GM13977 (cell line): ENCODE measurements around the gene SMCR8.
"Not testable (repeated sequence)": the region's sequence is repeated elsewhere in the genome, so short reads cannot be mapped to it uniquely, and the experiment has no call there.

Source experiments
- DNase-seq: peaks from one replicate; pipeline ENCODE4 v3.0.0; 2012; ENCODE audit warnings: low spot score
- CTCF ChIP-seq: IDR thresholded peaks from 2 replicates; pipeline ENCODE4 v1.5.1; 2012; ENCODE audit warnings: mild to moderate bottlenecking, control low read depth; ENCODE audit not compliant: insufficient read depth; ENCODE audit errors: extremely low read depth, missing control alignments
- in situ Hi-C: fragments of 300-500 bp; cut with MboI; formaldehyde crosslinking; loops from one replicate; pipeline ENCODE4 v1.12.0; 2022; ENCODE audit warnings: low sequenced_read_pairs, low pct_unique_long_range_greater_than_20kb, mixed read lengths, inconsistent platforms; ENCODE audit not compliant: unreplicated experiment

Gene SMCR8

GRCh38 chr17:18278867-18279266 is 36.2 kb upstream of the SMCR8 start:
- in situ Hi-C loops = no loop called here
- TF ChIP-seq CTCF = no peak
- DNase-seq = no peak

- no peak for TF ChIP-seq CTCF
- no peak for DNase-seq
- in situ Hi-C loops = no loop called here
Observed at GRCh38 chr17:18280249-18280648, 34.8 kb upstream of the SMCR8 start.

GRCh38 chr17:18280766-18281371 is 34.2 kb upstream of the SMCR8 start:
- no peak for TF ChIP-seq CTCF

DNA sequence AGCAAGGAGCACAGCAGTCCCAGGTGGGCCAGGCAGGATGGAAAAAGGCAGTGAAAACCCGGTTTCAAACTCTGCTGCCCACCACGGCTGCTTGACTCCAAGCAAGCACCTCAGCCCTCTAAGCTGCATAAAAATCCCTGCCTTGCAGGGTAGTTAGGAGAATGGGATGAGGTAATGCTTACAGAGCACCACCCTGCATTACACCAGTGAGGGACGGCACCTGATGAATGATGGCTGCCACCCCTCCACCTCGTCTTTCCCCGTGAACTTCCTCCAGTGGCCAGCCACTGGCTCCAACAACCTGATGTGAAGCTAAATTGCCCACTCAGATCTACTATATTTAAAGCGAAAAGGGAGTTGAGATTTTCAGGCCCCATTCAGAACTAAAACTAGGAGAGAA is 33.3 kb upstream of the SMCR8 start:
- TF ChIP-seq CTCF = no peak
- DNase-seq = no peak
- in situ Hi-C loops = no loop called here

More at GRCh38 chr17:18280766-18281371, 34.2 kb upstream of the SMCR8 start:
- in situ Hi-C loops = no loop called here
- DNase-seq = no peak

DNA sequence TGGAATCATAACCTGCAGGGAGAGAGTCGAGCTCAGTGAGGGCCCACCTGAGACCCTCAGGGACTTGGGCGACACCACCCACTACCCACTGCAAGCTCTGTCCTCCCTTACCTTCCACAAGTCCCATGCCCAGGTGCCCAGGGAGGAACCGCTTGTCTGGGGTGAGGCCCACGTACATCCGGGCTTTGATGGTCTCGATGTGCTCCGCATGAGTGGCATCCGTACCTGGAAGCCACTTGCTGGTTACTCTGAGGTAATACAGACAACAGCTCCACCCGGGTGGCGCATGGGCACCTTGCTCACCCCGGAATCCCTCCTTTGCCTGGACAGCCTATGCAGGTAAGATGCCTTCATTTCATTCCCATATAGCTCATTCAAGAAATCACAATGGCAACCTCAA is 29.8 kb upstream of the SMCR8 start:
- no peak for DNase-seq
- in situ Hi-C loops = no loop called here
- no peak for TF ChIP-seq CTCF

- in situ Hi-C loops = no loop called here
- no peak for TF ChIP-seq CTCF
- DNase-seq = no peak
Observed at GRCh38 chr17:18291718-18292540, 23.2 kb upstream of the SMCR8 start.

GRCh38 chr17:18298061-18298460 is 17.0 kb upstream of the SMCR8 start:
- DNase-seq, in situ Hi-C loops: not testable (repeated sequence)
